ENCODE results near the gene ZNF814. TPM values are rescaled to one million over a fixed set of nuclear protein-coding genes. Genes with fewer than 3 reads are reported as not detected.
"Not testable (repeated sequence)": the region's sequence is repeated elsewhere in the genome, so short reads cannot be mapped to it uniquely, and the experiment has no call there.

Gene ZNF814
- total RNA-seq, 1 donor from 2014 or later, result 12.3 TPM

DNA sequence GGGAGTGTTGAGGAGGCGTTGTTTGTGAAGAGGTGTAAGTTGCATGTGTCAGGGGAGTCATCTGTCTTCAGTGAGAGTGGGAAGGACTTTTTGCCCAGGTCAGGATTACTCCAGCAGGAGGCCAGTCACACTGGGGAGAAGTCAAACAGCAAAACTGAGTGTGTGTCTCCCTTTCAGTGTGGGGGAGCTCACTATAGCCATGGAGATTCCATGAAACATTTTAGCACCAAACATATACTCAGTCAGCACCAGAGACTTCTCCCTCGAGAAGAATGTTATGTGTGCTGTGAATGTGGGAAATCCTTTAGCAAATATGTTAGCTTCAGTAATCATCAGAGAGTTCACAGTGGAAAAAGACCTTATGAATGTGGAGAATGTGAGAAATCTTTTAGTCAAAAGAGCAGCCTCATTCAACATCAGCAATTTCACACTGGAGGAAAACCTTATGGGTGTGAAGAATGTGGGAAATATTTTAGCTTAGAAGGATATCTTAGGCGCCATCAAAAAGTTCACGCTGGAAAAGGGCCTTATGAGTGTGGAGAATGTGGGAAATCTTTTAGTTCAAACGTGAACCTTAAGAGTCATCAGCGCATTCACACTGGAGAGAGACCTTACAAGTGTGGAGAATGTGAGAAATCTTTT lies 47.6 kb downstream of the ZNF814 start:
- H3K27ac ChIP-seq, result no peak overlapping the region
- TF ChIP-seq CTCF (IDR thresholded peaks at IDR 0.05), result no peak
- no peak overlapping the region for H3K4me3 ChIP-seq
- no peaks in the 10 kb centered on the region for H3K4me1 ChIP-seq
- H3K36me3 ChIP-seq, result peaks cover 29% of the 10 kb centered on the region
- DNase-seq (no peak), ATAC-seq (no peak)
- no peaks in the 10 kb centered on the region for H3K9me3 ChIP-seq
- H3K27me3 ChIP-seq, result no peaks in the 10 kb centered on the region
- intact Hi-C loops (cut with DNase I), result no loop called here

GRCh38 chr19:57838622-57839191 lies 50.1 kb downstream of the ZNF814 start:
- intact Hi-C loops (cut with DNase I); DNase-seq; H3K27me3 ChIP-seq; H3K27ac ChIP-seq; H3K4me1 ChIP-seq; H3K9me3 ChIP-seq; H3K4me3 ChIP-seq: not testable (repeated sequence)
- H3K36me3 ChIP-seq, result peaks cover 29% of the 10 kb centered on the region
- peak; percentile 36 for ATAC-seq

DNA sequence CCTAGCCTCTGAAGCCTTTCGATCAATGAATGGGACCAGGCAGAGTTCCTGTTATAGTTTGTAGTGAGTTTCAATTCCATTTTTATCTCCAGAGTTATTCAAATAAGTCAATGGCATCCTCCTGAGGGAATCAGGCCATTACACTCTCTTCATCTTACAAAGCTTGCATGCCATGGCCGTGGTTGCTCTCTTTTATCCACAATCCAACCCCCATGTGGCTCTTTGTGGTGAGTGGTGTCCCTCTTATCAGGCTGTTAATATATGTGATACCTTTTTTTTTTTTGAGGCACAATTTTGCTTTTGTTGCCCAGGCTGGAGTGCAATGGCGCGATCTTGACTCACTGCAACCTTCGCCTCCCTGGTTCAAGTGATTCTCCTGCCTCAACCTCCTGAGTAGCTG lies 51.8 kb downstream of the ZNF814 start:
- H3K27ac ChIP-seq; H3K4me3 ChIP-seq; H3K4me1 ChIP-seq; intact Hi-C loops (cut with DNase I); DNase-seq; H3K27me3 ChIP-seq; ATAC-seq; H3K9me3 ChIP-seq: not testable (repeated sequence)
- H3K36me3 ChIP-seq, result peaks cover 26% of the 10 kb centered on the region

DNA sequence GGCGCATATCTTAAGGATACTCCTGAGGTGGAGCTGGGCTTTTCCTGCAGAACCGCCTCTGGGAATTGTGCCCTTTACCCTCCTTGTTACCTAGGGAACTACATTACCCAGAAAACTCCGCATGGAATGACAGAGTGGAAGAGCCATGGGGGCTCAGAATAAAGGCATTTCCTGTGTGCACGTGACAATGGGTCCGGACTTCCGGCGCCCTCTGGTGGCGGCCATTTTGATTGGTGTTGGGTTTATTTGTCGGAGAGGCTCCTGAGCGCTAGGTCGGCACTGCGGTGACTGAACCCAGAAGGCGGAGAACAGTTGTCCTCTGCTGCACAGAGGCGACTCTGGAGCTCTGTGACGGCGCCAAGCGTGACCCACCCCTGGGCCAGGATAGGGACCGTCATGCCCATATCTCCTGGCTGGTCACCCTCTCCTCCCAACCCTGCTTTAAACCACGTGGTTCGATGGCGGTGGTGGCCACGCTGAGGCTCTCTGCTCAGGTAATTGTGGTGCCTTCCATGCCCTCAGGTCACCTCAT lies 58.7 kb downstream of the ZNF814 start, which contains the start of gene ZNF587B:
TSS of gene ZNF587B (plus strand) at position 229 of the 532 bp plus-strand sequence. CDS start at position 459, 230 bp downstream.
- peak within 1 kb of the TSS; percentile 66 for H3K27ac ChIP-seq

GRCh38 chr19:57829316-57829715 lies 59.5 kb downstream of the ZNF814 start:
- H3K36me3 ChIP-seq, result no peaks in the 10 kb centered on the region
- intact Hi-C loops (cut with DNase I), result no loop called here
- H3K4me3 ChIP-seq, result no peak overlapping the region
- no peak for DNase-seq
- no peaks in the 10 kb centered on the region for H3K27me3 ChIP-seq
- H3K9me3 ChIP-seq, result no peaks in the 10 kb centered on the region
- no peaks in the 10 kb centered on the region for H3K4me1 ChIP-seq
- ATAC-seq, result no peak
- no peak overlapping the region for H3K27ac ChIP-seq
- no peak for TF ChIP-seq CTCF (IDR thresholded peaks at IDR 0.05)

More for the DNA sequence above, 58.7 kb downstream of the ZNF814 start, which contains the start of gene ZNF587B:
- peak; percentile 37 for TF ChIP-seq CTCF (IDR thresholded peaks at IDR 0.05)
- intact Hi-C loops (cut with DNase I), result no loop called here
- no peaks in the 10 kb centered on the region for H3K9me3 ChIP-seq
- ATAC-seq (peak; percentile 89), DNase-seq (peak; percentile 67)
- H3K27me3 ChIP-seq, result no peaks in the 10 kb centered on the region
- peak within 1 kb of the TSS; percentile 53 for H3K4me3 ChIP-seq
- H3K4me1 ChIP-seq, result no peaks in the 10 kb centered on the region
- H3K36me3 ChIP-seq, result no peaks in the 10 kb centered on the region

- Histone ChIP-seq H3K27ac (no peak overlapping the region), H3K4me1 (peaks cover 5% of the 10 kb centered on the region), H3K4me3 (no peak overlapping the region), H3K36me3 (no peaks in the 10 kb centered on the region), H3K27me3 (no peaks in the 10 kb centered on the region), H3K9me3 (no peaks in the 10 kb centered on the region)
- ATAC-seq (no peak), DNase-seq (no peak)
- no peak for TF ChIP-seq CTCF (IDR thresholded peaks at IDR 0.05)
- intact Hi-C loops (cut with DNase I), result no loop called here
These were observed 63.3 kb downstream of the ZNF814 start for GRCh38 chr19:57825511-57825910.

DNA sequence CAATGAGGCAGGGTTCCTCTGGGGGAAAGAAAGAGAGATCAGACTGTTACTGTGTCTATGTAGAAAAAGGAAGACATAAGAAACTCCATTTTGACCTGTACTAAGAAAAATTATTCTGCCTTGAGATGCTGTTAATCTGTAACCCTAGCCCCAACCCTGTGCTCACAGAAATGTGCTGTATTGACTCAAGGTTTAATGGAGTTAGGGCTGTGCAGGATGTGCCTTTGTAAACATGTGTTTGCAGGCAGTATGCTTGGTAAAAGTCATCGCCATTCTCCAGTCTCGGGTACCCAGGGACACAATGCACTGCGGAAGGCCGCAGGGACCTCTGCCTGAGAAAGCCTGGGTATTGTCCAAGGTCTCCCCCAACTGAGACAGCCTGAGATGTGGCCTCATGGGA lies 65.2 kb downstream of the ZNF814 start:
- H3K4me3 ChIP-seq; H3K36me3 ChIP-seq; H3K4me1 ChIP-seq; H3K9me3 ChIP-seq; H3K27ac ChIP-seq; DNase-seq; H3K27me3 ChIP-seq; ATAC-seq; intact Hi-C loops (cut with DNase I): not testable (repeated sequence)

DNA sequence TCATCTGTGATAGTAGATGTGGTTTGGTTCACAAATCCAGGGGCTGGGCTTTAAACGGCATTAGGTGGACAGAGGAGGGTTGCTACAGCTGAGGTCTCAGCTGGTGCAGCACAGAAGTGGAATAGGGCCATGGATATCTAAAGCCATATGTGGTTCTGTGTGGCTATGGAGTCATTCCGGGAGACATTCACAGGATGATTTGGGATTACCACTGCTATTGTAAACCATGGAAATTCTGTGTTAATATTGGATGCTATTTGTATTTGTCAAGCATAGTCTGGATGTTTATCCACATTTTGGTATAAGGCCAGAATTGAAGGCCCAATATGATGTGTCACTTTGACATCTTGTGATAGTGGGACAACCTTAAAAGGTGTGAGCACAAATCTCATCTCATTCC lies 65.7 kb downstream of the ZNF814 start:
- H3K27me3 ChIP-seq; H3K36me3 ChIP-seq; H3K27ac ChIP-seq; H3K4me3 ChIP-seq; ATAC-seq; DNase-seq; H3K9me3 ChIP-seq; H3K4me1 ChIP-seq; intact Hi-C loops (cut with DNase I): not testable (repeated sequence)

GRCh38 chr19:57821501-57821900 lies 67.3 kb downstream of the ZNF814 start:
- DNase-seq; H3K9me3 ChIP-seq; H3K27me3 ChIP-seq; ATAC-seq; intact Hi-C loops (cut with DNase I); H3K4me3 ChIP-seq; H3K27ac ChIP-seq; H3K4me1 ChIP-seq; H3K36me3 ChIP-seq: not testable (repeated sequence)

GRCh38 chr19:57821095-57821494 lies 67.7 kb downstream of the ZNF814 start:
- intact Hi-C loops (cut with DNase I); H3K27ac ChIP-seq; ATAC-seq; DNase-seq; H3K4me3 ChIP-seq; H3K27me3 ChIP-seq; H3K4me1 ChIP-seq; H3K36me3 ChIP-seq; H3K9me3 ChIP-seq: not testable (repeated sequence)

Data from upper lobe of right lung (tissue), 1 donor.